ENCODE data around the gene KIFC1. TPM values are rescaled to one million over a fixed set of nuclear protein-coding genes. Genes with fewer than 3 reads are reported as not detected.

Gene KIFC1
- total RNA-seq, 1 donor from 2014 or later, result 19.0 TPM

DNA sequence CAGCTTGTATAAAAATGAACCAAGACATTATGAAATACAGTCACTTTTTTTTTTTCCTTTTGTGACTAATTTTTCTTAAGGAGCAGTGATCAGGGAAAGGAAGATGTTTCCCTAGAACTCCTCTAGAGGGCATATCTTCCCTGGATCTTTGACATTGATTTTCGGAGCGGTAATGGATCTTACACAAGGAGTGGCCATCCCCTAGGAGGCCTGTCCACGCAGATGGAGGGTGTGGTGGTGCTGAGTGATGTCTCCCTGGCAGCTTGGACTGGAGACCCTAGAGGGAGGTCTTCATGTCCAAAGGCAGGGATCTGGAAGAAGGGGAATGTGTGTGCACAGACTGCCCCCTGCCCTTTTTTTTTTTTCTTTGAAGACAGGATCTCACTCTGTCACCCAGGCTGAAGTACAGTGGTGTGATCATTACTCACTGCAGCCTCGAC lies 7.0 kb upstream of the KIFC1 start:
- no peaks in the 10 kb centered on the region for H3K4me1 Mint-ChIP-seq (ENCODE audit: unreplicated experiment)
- no peak for DNase-seq (ENCODE audit: low spot score)
- H3K9me3 Mint-ChIP-seq (ENCODE audit: unreplicated experiment), result no peaks in the 10 kb centered on the region
- no peak overlapping the region for H3K4me3 Mint-ChIP-seq (ENCODE audit: unreplicated experiment)
- TF ChIP-seq CTCF (IDR thresholded peaks at IDR 0.05; ENCODE audit: unreplicated experiment), result peak; percentile 25
- no peaks in the 10 kb centered on the region for H3K36me3 Mint-ChIP-seq (ENCODE audit: low read depth, unreplicated experiment)
- no peak overlapping the region for H3K27ac Mint-ChIP-seq (ENCODE audit: unreplicated experiment)
- H3K27me3 Mint-ChIP-seq (ENCODE audit: unreplicated experiment), result peaks cover 2% of the 10 kb centered on the region

- Mint-ChIP-seq H3K27ac (ENCODE audit: unreplicated experiment) (no peak overlapping the region), H3K36me3 (ENCODE audit: low read depth, unreplicated experiment) (no peaks in the 10 kb centered on the region), H3K9me3 (ENCODE audit: unreplicated experiment) (no peaks in the 10 kb centered on the region), H3K4me1 (ENCODE audit: unreplicated experiment) (peaks cover 18% of the 10 kb centered on the region), H3K4me3 (ENCODE audit: unreplicated experiment) (no peak overlapping the region), H3K27me3 (ENCODE audit: unreplicated experiment) (peaks cover 8% of the 10 kb centered on the region)
- no peak for DNase-seq (ENCODE audit: low spot score)
- no peak for TF ChIP-seq CTCF (IDR thresholded peaks at IDR 0.05; ENCODE audit: unreplicated experiment)
These were observed 1.4 kb upstream of the KIFC1 start for GRCh38 chr6:33390173-33390572.

DNA sequence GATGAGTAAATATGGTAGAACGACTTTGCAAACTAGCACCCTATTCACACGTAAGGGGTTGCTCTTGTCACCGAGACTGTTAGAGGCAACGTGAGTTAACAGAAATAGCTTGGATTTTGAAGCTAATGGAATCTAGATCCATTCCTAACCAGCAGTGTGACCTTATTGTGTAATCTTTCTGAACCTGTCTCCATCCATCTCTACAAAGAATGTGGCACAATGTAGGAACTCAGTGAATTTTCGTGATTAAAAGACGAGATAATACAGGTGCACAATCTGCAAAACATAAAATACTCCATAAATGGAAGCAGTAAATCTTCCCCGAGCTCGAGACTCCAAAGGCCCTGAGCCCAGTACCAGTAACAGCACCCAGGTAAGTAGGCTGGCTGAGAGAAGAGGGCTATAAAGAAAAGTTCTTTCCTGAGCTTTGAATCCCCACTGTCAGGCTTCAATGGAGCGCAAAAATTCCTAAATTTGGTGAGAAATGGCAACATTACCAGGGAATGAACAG lies 801 bp upstream of the KIFC1 start:
- no peaks in the 10 kb centered on the region for H3K36me3 Mint-ChIP-seq (ENCODE audit: low read depth, unreplicated experiment)
- H3K4me1 Mint-ChIP-seq (ENCODE audit: unreplicated experiment), result peaks cover 18% of the 10 kb centered on the region
- H3K27me3 Mint-ChIP-seq (ENCODE audit: unreplicated experiment), result peaks cover 8% of the 10 kb centered on the region

GRCh38 chr6:33391922-33392594 lies 435 bp downstream of the KIFC1 start:
- DNase-seq (ENCODE audit: low spot score), result no peak
- TF ChIP-seq CTCF (IDR thresholded peaks at IDR 0.05; ENCODE audit: unreplicated experiment), result no peak
- Mint-ChIP-seq H3K4me1 (ENCODE audit: unreplicated experiment) (peaks cover 18% of the 10 kb centered on the region), H3K9me3 (ENCODE audit: unreplicated experiment) (no peaks in the 10 kb centered on the region), H3K36me3 (ENCODE audit: low read depth, unreplicated experiment) (no peaks in the 10 kb centered on the region), H3K27me3 (ENCODE audit: unreplicated experiment) (peaks cover 8% of the 10 kb centered on the region), H3K4me3 (ENCODE audit: unreplicated experiment) (peak overlapping the region; percentile 95), H3K27ac (ENCODE audit: unreplicated experiment) (peak overlapping the region; percentile 65)

More for the DNA sequence above, 801 bp upstream of the KIFC1 start:
- TF ChIP-seq CTCF (IDR thresholded peaks at IDR 0.05; ENCODE audit: unreplicated experiment), result no peak
- Mint-ChIP-seq H3K9me3 (ENCODE audit: unreplicated experiment) (no peaks in the 10 kb centered on the region), H3K4me3 (ENCODE audit: unreplicated experiment) (peak overlapping the region; percentile 95), H3K27ac (ENCODE audit: unreplicated experiment) (peak overlapping the region; percentile 71)
- no peak for DNase-seq (ENCODE audit: low spot score)

DNA sequence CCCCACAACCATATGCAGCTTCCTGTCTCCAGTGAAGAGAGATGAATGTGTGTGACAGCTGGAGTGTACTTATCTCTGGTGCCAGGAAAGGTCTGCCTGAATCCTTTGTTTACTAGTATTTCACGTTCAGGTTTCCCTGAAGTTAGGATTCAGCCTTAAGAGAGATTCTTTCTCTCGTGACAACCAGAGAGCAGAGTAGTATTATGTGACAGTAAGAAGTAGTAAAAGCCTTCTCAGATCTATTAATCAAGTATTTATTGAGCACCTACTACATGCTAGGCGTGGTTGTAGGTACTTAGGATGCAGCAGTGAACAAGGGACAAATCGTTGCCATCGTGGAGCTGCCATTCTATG lies 949 bp downstream of the KIFC1 start:
- peak overlapping the region; percentile 95 for H3K4me3 Mint-ChIP-seq (ENCODE audit: unreplicated experiment)
- H3K36me3 Mint-ChIP-seq (ENCODE audit: low read depth, unreplicated experiment), result no peaks in the 10 kb centered on the region
- H3K27ac Mint-ChIP-seq (ENCODE audit: unreplicated experiment), result peak overlapping the region; percentile 65
- peaks cover 8% of the 10 kb centered on the region for H3K27me3 Mint-ChIP-seq (ENCODE audit: unreplicated experiment)
- H3K9me3 Mint-ChIP-seq (ENCODE audit: unreplicated experiment), result no peaks in the 10 kb centered on the region
- peaks cover 18% of the 10 kb centered on the region for H3K4me1 Mint-ChIP-seq (ENCODE audit: unreplicated experiment)
- TF ChIP-seq CTCF (IDR thresholded peaks at IDR 0.05; ENCODE audit: unreplicated experiment), result no peak
- DNase-seq (ENCODE audit: low spot score), result no peak

Measured in endothelial cell (in vitro differentiated cells).